ENCODE measurements around the gene PCSK5. TPM values are rescaled to one million over a fixed set of nuclear protein-coding genes. Genes with fewer than 3 reads are reported as not detected.
A peak's percentile ranks its signal among the peaks of the same experiment; 100 is the strongest.

PCSK5 gene
- total RNA-seq, 6 experiments from 2014 or later = 1.4 to 5.8 (median 3.5) TPM

DNA sequence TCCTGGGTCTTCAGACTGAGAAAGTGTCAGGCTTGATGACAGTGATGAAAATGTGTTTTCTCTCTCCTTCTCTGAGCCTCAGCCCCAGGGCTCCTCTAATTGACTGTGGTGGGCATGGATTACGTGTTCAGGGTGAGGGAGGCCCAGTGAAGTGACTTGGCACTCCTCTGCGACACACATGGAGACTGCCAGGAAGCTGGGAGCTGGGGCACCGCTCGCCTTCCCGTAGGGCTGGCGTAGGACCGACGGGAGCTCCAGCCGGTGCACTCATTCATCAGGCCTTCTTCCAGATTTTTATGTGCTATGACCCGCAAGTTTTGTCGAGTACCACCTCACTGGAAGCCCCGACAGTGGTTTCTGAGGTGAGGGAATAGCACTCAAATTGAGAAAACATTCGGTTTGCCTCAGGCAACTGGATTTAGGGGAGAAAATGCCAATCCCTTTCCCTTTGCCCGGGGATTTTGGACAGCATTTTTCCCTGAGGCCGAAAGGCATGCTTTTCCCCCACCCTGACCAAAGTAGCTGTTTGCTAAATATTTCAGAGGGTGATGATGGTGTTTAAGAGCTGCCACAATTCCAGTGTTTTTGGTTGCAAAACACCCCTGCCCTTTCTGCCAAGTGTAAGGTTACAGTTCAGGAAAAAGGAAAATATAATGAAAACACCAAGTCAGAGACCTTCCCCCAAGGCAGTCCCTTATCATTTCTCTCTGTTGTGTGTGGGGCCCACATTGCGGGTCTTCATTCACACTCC, 83.7 kb downstream of the PCSK5 start:
- DNase-seq (peak in 1 of 3 donors; percentile 49), ATAC-seq (peak; percentile 64 to 92 (median 72))
- WGBS (ENCODE audit: insufficient coverage, low coverage, low lambda C conversion rate, missing lambda C conversion rate) = 56% methylated on average over 2 of the region's 16 CpGs
- Histone ChIP-seq H3K9me3 (no peaks in the 10 kb centered on the region), H3K36me3 (no peaks in the 10 kb centered on the region), H3K27me3 (no peaks in the 10 kb centered on the region), H3K4me1 (peaks cover 0 to 5% (median 0%) of the 10 kb centered on the region in 4 donors), H3K4me3 (no peak overlapping the region), H3K27ac (peak overlapping the region in 2 of 3 donors; percentile 36 to 39)
- TF ChIP-seq POLR2A (IDR thresholded peaks at IDR 0.05) = no peak
- TF ChIP-seq, protein P1, sequence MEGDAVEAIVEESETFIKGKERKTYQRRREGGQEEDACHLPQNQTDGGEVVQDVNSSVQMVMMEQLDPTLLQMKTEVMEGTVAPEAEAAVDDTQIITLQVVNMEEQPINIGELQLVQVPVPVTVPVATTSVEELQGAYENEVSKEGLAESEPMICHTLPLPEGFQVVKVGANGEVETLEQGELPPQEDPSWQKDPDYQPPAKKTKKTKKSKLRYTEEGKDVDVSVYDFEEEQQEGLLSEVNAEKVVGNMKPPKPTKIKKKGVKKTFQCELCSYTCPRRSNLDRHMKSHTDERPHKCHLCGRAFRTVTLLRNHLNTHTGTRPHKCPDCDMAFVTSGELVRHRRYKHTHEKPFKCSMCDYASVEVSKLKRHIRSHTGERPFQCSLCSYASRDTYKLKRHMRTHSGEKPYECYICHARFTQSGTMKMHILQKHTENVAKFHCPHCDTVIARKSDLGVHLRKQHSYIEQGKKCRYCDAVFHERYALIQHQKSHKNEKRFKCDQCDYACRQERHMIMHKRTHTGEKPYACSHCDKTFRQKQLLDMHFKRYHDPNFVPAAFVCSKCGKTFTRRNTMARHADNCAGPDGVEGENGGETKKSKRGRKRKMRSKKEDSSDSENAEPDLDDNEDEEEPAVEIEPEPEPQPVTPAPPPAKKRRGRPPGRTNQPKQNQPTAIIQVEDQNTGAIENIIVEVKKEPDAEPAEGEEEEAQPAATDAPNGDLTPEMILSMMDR (IDR thresholded peaks at IDR 0.05) = no peak
- intact Hi-C loops (cut with DNase I) = no loop called here

DNA sequence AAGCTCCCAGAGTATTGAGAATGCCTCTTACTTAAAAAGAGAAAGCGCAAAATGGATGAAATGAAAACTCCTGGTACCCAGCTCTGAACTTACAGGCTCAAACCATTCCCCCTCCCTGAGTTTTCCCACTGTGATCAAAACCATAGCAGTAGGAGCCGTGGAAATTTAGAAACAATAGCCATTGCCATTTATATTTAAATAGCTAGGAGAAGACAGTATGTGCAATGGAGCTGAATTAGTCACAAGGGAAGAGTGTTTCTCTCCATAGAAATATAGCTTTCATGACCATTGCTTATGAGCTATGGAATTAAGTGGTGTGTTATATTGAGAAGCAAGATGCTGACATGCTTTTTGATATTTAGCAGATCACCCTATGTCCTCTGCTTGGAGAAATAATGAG, 84.6 kb downstream of the PCSK5 start:
- intact Hi-C loops (cut with DNase I) = no loop called here
- Histone ChIP-seq H3K27me3 (no peaks in the 10 kb centered on the region), H3K36me3 (no peaks in the 10 kb centered on the region), H3K9me3 (no peaks in the 10 kb centered on the region), H3K4me1 (peaks cover 0 to 5% (median 0%) of the 10 kb centered on the region in 4 donors), H3K27ac (no peak overlapping the region), H3K4me3 (no peak overlapping the region)
- 100% methylated on average over 1 of the region's 2 CpGs for WGBS (ENCODE audit: insufficient coverage, low coverage, low lambda C conversion rate, missing lambda C conversion rate)
- DNase-seq (no peak), ATAC-seq (no peak)
- TF ChIP-seq, protein P1 (IDR thresholded peaks at IDR 0.05) = no peak
- no peak for TF ChIP-seq POLR2A (IDR thresholded peaks at IDR 0.05)

DNA sequence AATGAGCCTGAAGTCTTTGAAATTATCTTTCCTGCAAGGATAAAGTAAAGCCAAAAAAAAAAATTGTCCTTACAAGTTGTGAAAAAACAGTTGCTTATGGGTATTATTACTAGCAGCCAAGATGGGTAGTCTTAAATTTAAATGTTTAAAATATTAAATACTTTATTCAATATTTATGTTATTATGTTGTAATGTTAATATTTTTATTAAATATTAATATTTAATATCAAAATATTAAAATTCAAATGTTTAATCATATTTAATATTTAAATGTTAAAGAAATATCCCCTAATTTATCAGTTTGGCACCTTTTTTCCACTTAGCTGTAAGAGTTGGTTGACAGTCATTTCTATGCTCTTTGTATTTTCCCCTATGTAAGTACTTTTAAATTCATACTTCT, 86.1 kb downstream of the PCSK5 start:
- no peaks in the 10 kb centered on the region for H3K9me3 ChIP-seq
- intact Hi-C loops (cut with DNase I) = no loop called here
- H3K4me3 ChIP-seq = no peak overlapping the region
- no peaks in the 10 kb centered on the region for H3K36me3 ChIP-seq
- peaks cover 0 to 5% (median 0%) of the 10 kb centered on the region in 4 donors for H3K4me1 ChIP-seq
- TF ChIP-seq, protein P1 (IDR thresholded peaks at IDR 0.05) = no peak
- TF ChIP-seq POLR2A (IDR thresholded peaks at IDR 0.05) = no peak
- ATAC-seq (no peak), DNase-seq (no peak)
- H3K27me3 ChIP-seq = no peaks in the 10 kb centered on the region
- H3K27ac ChIP-seq = no peak overlapping the region

DNA sequence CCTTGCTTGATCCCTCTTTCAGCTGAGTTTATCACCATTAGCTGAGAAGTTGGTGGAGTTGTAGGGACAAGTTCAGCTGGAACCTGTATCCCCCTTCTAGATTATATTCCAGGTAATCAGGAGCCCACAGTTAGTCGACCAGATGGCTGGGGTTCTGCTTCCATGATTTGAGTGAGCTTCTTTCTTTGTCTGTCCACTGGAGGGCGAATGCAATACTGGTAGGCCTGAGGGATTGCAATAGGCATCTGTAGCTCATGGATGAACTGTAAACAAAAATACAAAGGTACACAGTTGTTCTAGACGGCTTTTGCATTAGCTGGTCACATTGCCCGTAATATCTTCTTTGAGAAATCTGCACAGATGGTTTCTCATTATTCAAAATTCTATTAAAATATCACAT, 88.9 kb downstream of the PCSK5 start:
- no peak overlapping the region for H3K27ac ChIP-seq
- TF ChIP-seq, protein P1 (IDR thresholded peaks at IDR 0.05) = peak; percentile 42 to 56 (median 49)
- no peak for TF ChIP-seq POLR2A (IDR thresholded peaks at IDR 0.05)
- H3K36me3 ChIP-seq = no peaks in the 10 kb centered on the region
- 54% methylated on average over 3 of the region's 4 CpGs for WGBS (ENCODE audit: insufficient coverage, low coverage, low lambda C conversion rate, missing lambda C conversion rate)
- no peaks in the 10 kb centered on the region for H3K9me3 ChIP-seq
- DNase-seq (peak in 1 of 3 donors; percentile 47), ATAC-seq (peak; percentile 87 to 95 (median 94))
- no peaks in the 10 kb centered on the region for H3K27me3 ChIP-seq
- peaks cover 0 to under 1% (median 0%) of the 10 kb centered on the region in 4 donors for H3K4me1 ChIP-seq
- no peak overlapping the region for H3K4me3 ChIP-seq
- intact Hi-C loops (cut with DNase I) = no loop called here

Measured in right lobe of liver (tissue), 6 donors.